Measurements from ENCODE around the gene EVC. TPM values are rescaled to one million over a fixed set of nuclear protein-coding genes. Genes with fewer than 3 reads are reported as not detected.

The EVC gene
- total RNA-seq, 1 experiment from 2014 or later: 17.3 TPM

DNA sequence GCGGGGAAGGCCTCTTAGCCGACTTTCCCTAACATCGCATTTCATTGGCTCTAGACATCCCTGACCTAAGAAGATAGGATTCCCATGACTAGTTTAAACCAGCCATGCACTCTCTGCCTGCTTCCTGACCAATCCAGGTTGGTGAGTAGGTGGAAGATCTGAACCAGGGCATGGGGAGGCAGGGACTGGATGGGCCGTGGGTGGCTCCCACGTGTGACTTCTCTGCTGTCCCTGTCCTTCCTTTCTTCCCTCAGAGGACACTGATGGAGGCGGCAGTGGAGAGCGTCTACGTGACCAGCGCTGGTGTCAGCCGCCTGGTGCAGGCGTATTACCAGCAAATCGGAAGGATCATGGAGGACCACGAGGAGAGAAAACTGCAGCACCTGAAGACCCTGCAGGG is 90.7 kb downstream of the EVC start:
- intact Hi-C loops (cut with micrococcal nuclease; ENCODE audit: unreplicated experiment): no loop called here
- no TSS peak for BruUV-seq (replicated peaks)
- ChIA-PET POLR2A (ENCODE audit: low non-redundant PET) (no interaction called here), CTCF (no interaction called here)
- Histone ChIP-seq H3K4me1 (ENCODE audit: insufficient read depth, low read length, poor library complexity, severe bottlenecking) (no peaks in the 10 kb centered on the region), H3K36me3 (ENCODE audit: insufficient read depth, low read length, poor library complexity, severe bottlenecking) (no peaks in the 10 kb centered on the region), H3K27me3 (replicated peaks; ENCODE audit: insufficient read depth, low read depth, low read length, poor library complexity) (no peaks in the 10 kb centered on the region), H3K27ac (ENCODE audit: low read depth, low read length, poor library complexity, severe bottlenecking) (no peak overlapping the region), H3K4me3 (ENCODE audit: low read depth, low read length, poor library complexity, severe bottlenecking) (no peak overlapping the region), H3K9me3 (ENCODE audit: low read depth, low read length, poor library complexity, severe bottlenecking) (no peaks in the 10 kb centered on the region)
- TF ChIP-seq, protein P1, sequence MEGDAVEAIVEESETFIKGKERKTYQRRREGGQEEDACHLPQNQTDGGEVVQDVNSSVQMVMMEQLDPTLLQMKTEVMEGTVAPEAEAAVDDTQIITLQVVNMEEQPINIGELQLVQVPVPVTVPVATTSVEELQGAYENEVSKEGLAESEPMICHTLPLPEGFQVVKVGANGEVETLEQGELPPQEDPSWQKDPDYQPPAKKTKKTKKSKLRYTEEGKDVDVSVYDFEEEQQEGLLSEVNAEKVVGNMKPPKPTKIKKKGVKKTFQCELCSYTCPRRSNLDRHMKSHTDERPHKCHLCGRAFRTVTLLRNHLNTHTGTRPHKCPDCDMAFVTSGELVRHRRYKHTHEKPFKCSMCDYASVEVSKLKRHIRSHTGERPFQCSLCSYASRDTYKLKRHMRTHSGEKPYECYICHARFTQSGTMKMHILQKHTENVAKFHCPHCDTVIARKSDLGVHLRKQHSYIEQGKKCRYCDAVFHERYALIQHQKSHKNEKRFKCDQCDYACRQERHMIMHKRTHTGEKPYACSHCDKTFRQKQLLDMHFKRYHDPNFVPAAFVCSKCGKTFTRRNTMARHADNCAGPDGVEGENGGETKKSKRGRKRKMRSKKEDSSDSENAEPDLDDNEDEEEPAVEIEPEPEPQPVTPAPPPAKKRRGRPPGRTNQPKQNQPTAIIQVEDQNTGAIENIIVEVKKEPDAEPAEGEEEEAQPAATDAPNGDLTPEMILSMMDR (conservative IDR thresholded peaks at IDR 0.05; ENCODE audit: low read depth, low read length): no peak
- no peak for TF ChIP-seq EZH2 (IDR thresholded peaks at IDR 0.05; ENCODE audit: borderline replicate concordance, low read depth, low read length, poor library complexity, severe bottlenecking)
- no peak for DNase-seq (ENCODE audit: low spot score)

DNA sequence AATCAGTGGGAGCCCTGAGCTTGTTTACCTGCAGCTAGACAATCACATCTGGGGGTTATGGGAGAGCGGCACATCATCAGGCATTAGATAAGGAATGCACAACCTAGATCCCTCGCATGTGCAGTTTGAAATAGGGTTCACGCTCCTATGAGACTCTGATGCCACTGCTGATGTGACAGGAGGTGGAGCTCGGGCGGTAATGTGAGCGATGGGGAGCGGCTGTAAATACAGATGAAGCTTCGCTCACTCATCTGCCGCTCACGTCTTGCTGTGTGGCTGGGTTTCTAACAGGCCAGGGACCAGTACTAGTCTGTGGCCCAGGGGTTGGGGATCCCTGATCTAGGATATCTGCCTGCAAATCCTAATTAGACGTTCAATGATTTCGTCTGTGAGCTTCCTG is 91.6 kb downstream of the EVC start:
- BruUV-seq (replicated peaks): no TSS peak
- no peaks in the 10 kb centered on the region for H3K4me1 ChIP-seq (ENCODE audit: insufficient read depth, low read length, poor library complexity, severe bottlenecking)
- DNase-seq (ENCODE audit: low spot score): no peak
- H3K27ac ChIP-seq (ENCODE audit: low read depth, low read length, poor library complexity, severe bottlenecking): no peak overlapping the region
- intact Hi-C loops (cut with micrococcal nuclease; ENCODE audit: unreplicated experiment): no loop called here
- H3K36me3 ChIP-seq (ENCODE audit: insufficient read depth, low read length, poor library complexity, severe bottlenecking): no peaks in the 10 kb centered on the region
- no peak for TF ChIP-seq EZH2 (IDR thresholded peaks at IDR 0.05; ENCODE audit: borderline replicate concordance, low read depth, low read length, poor library complexity, severe bottlenecking)
- TF ChIP-seq, protein P1 (conservative IDR thresholded peaks at IDR 0.05; ENCODE audit: low read depth, low read length): no peak
- ChIA-PET POLR2A (ENCODE audit: low non-redundant PET) (no interaction called here), CTCF (no interaction called here)
- H3K27me3 ChIP-seq (replicated peaks; ENCODE audit: insufficient read depth, low read depth, low read length, poor library complexity): no peaks in the 10 kb centered on the region
- H3K9me3 ChIP-seq (ENCODE audit: low read depth, low read length, poor library complexity, severe bottlenecking): no peaks in the 10 kb centered on the region
- H3K4me3 ChIP-seq (ENCODE audit: low read depth, low read length, poor library complexity, severe bottlenecking): no peak overlapping the region

DNA sequence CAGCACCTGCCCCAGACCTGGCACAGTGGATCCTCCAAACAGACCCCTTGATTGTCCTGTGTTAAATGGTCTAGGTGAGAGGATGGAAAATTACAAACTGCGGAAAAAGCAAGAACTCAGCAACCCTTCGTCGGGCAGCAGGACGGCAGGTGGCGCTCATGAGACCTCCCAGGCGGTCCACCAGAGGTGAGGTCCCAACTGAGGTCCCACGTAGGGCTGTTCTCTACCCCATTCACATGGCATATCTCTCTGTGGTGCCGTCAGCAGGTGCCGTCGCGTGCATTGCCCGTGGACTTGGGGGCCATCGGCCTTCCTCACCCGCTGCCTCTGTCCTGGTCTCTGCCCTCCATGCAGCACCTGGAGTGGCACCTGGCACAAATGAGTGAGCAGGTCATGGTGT is 93.7 kb downstream of the EVC start:
- Histone ChIP-seq H3K27ac (ENCODE audit: low read depth, low read length, poor library complexity, severe bottlenecking) (no peak overlapping the region), H3K4me1 (ENCODE audit: insufficient read depth, low read length, poor library complexity, severe bottlenecking) (no peaks in the 10 kb centered on the region), H3K27me3 (replicated peaks; ENCODE audit: insufficient read depth, low read depth, low read length, poor library complexity) (no peaks in the 10 kb centered on the region), H3K4me3 (ENCODE audit: low read depth, low read length, poor library complexity, severe bottlenecking) (no peak overlapping the region), H3K9me3 (ENCODE audit: low read depth, low read length, poor library complexity, severe bottlenecking) (no peaks in the 10 kb centered on the region), H3K36me3 (ENCODE audit: insufficient read depth, low read length, poor library complexity, severe bottlenecking) (peaks cover 12% of the 10 kb centered on the region)
- ChIA-PET CTCF (no interaction called here), POLR2A (ENCODE audit: low non-redundant PET) (interaction anchor here (0.6 kb wide), 1 partner anchor 753 kb away, joined by 3 read pairs; the partner anchor contains the start of gene STK32B)
- no peak for TF ChIP-seq EZH2 (IDR thresholded peaks at IDR 0.05; ENCODE audit: borderline replicate concordance, low read depth, low read length, poor library complexity, severe bottlenecking)
- TF ChIP-seq, protein P1 (conservative IDR thresholded peaks at IDR 0.05; ENCODE audit: low read depth, low read length): no peak
- no TSS peak for BruUV-seq (replicated peaks)
- DNase-seq (ENCODE audit: low spot score): no peak
- intact Hi-C loops (cut with micrococcal nuclease; ENCODE audit: unreplicated experiment): no loop called here
